NCI-H1417 treated with DMSO at 0.1 percent for 48 hours (cell line): Measurements from ENCODE around the gene DGCR2.
"Not testable (repeated sequence)": the region's sequence is repeated elsewhere in the genome, so short reads cannot be mapped to it uniquely, and the experiment has no call there.

Experiments used
- DNase-seq: peaks from one replicate; lab custom pipeline; 2025; lab: John Stamatoyannopoulos, UW

Gene DGCR2

DNA sequence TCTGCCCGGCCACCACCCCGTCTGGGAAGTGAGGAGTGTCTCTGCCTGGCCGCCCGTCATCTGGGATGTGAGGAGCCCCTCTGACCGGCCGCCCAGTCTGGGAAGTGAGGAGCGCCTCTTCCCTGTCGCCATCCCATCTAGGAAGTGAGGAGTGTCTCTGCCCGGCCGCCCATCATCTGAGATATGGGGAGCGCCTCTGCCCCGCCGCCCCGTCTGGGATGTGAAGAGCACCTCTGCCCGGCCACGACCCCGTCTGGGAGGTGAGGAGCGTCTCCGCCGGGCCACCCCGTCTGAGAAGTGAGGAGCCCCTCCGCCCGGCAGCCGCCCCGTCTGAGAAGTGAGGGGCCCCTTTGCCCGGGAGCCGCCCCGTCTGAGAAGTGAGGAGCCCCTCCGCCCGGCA is 38.1 kb downstream of the DGCR2 start:
- DNase-seq: not testable (repeated sequence)

DNA sequence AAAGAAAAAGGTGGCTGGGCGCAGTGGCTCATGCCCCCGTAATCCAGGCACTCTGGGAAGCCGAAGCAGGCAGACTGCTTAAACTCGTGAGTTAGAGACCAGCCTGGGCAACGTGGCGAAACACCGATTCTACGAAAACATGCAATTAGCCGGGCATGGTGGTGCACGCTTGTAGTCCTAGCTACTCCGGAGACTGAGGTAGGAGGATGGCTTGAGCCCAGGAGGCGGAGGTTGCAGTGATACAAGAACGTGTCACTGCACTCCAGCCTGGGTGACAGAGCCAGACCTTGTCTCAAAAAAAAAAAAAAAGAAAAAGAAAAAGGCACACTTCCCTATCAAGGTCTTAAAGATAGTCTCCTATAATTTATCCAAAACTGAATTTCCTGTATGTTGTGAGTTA is 39.4 kb downstream of the DGCR2 start:
- no peak for DNase-seq

DNA sequence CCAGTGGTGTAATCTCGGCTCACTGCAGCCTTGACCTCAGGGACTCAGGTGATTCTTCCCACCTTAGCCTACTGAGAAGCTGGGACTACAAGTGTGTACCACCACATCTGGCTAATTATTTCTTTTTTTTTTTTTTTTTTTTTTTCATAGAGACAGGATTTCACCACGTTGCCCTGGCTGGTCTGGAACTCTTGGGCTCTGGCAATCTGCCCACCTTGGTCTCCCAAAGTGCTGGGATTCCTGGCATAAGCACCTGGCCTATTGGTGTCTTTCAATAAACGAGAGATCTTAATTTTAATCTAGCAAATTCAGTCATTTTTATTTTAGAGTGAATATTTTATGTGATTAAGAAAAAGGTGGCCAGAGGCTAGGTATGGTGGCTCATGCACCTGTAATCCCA is 40.1 kb downstream of the DGCR2 start:
- DNase-seq: no peak

DNA sequence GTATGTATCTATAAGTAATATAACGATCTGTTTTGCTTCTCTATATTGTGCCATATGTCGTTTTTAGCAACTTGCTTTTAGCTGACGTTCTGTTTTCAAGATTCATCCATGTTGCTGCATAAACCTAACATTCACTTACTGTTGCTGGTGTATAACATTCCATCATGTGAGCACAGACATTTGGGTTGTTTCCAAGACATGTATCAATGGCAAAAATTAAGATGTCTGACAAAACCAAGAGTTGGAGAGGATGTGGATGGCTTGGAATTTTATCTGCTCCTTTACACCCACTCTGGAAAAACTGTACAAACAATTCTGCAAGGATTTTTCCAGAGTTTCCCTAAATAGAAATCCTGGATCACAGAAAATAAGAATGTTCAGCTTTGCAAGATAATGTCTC is 40.9 kb downstream of the DGCR2 start:
- no peak for DNase-seq

DNA sequence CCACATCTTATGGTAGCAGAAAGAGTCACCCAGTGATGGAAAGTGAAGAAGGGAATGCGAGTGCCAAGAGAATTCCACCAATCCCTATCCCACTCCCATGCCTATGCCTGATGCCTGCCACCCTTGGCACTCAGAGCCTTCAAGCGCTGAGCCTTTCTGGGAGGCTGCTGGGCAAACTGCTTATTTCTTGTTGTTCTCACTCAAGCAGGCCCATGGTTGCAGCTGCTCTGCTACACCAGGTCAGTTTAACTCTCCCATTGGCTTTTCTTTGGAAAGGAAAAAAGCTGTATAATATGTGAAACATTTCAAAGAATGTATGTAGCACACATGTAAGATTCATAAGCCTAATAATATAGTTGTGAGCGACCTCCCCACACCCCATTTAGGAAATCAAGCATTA is 41.4 kb downstream of the DGCR2 start:
- DNase-seq: no peak

DNA sequence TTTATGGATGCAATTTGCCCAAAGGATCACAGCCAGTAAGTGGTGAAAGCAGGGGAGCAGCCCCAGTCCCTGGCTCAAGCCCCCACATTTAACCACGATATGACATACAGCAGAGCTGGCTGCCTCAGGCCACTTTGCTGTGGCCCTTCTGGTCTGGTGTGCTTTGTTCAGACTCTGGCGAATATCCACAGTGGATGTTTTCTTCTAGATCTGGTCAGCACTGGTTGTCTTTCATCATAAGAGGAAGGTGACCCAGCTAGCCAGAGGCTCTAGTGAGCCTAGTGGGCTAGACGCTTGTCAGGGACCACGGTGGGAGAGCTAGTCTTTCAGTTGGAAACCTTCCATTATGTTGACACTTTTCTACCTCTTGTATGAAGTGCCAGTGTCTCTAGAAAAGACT is 42.5 kb downstream of the DGCR2 start:
- DNase-seq: no peak

DNA sequence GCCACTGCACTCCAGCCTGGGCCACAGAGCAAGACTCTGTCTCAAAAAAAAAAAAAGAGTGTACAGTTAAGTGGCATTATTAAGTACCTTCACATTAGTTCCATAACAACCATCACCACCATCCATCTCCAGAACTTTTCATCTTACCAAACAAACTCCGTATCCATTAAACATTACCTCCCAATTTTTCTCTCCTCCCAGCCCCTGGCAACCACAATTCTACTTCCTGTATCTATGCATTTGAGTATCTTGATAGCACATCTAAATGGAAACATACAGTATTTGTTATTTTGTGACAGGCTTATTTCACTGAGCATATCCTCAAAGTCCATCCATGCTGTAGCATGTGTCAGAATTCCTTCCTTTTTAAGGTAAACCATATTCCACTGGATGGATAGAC is 46.8 kb downstream of the DGCR2 start:
- no peak for DNase-seq

DNA sequence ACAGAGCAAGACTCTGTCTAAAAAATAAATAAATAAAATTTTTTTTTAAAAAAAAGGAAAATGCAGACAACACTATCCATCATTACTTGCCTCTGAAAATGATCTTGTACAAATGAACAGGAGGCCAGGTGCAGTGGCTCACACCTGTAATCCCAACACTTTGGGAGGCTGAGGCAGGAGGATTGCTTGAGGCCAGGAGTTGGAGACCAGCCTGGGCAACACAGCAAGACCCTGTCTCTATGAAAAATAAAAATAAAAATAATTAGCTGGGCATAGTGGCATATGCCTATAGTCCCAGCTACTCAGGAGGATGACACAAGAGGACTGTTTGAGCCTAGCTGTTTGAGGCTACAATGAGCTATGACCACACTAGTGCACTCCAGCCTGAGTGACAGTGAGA is 49.4 kb downstream of the DGCR2 start:
- not testable (repeated sequence) for DNase-seq

DNA sequence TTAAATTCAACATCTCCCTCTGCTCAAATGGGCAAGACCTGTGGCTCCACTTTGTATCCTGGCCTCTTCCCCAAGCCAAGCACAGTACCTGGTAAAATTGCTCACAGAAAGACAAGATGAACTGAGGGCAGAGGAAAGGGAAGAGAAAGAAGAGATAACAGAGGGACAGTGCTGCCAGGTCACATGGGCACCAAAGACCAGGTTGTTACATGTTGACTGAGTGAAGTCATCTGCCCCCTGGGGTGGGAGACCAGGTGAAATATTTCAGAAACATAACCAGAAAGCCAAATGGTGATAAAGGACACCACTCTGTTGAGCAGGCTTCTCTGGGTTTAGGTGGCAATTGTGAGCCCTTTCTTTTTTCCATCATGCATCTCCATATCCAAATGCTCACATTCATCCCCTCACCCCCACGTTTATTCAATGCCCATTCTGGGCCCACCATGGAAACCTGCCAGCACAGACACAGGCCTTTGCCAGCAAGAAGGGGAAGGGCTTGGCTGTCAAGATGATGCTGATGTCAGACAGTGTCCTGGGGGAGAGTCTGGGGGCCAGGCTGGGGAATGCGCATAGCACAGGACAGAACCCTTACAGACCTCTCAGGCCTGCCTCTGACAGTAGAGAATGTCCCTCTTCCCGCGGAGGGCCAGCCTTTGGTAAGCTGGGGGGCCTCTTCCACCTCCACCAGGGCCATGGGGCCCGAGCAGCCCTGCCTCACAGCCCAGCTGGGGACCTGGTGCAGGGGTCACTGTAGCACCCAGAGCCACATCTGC is 51.6 kb downstream of the DGCR2 start:
- no peak for DNase-seq

DNA sequence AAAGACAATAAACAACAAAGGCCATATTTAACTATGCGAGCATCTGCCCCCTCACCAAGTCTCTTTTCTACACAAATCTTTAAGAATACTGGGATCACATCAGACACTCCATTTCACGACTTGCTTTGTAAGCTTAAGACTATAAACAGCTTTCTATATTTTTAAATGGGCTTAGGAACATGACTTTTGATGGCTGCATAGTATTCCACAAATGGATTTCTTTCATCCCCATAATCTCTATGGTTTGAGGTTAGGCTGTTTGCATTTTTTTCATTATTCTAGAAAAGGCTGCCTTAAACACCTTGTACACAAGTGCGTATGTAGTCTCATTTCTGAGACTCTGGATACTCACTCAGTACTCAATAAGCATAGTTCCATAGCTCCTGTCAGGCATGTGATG is 52.8 kb downstream of the DGCR2 start:
- no peak for DNase-seq

DNA sequence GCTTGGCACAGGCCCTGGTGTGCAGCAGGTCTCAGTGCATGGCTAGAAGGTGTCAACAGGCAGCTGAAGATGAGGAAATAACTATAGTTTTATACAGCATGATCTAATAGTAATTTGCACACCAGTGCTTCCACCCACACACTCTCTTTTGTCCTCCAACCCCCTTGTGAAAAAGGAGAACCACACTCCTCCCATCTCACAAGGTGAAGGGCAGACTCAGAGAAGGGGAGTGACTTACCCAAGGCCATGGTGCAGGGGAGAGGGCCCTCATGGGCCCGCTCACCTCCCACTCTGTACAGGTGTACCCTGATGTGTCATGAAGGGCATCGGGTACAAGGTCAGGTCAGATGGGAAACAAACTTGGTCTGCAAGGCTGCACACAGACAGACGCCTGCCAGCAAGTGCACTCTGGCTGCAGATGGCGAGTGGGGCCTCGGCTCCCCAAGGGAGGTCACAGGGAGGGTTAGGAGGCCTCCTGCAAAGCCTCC is 53.4 kb downstream of the DGCR2 start:
- no peak for DNase-seq

DNA sequence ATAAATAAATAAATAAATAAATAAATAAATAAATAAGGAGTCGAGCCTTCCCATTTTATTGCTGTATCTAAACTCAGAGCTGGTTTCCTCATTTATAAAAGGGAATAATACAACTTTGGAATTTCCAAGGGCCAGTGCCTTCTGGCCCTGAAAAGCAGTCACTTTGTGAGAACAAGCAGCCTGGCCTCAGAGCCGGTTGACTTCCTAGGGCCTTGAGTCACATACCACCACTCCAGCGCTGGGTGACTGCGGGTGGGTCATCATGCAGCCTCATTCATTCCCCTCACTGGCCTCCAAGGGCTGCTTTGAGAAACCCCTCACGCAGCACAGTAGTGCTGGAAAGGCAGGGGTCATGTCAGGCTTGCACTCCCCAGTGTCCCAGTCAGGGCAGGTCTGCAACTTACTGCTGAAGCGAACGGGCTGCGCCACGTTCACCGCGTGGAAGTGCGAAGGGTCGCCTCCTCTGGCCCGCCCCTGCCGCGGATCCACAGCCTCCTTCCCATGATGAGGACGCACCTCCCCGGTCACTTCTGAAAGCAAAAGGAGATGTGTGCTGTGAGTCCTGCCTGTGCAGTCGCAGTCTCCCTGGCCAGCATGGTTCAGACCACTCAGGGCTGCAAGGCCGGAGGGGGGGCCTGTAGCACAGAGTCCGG is 54.4 kb downstream of the DGCR2 start:
- no peak for DNase-seq

DNA sequence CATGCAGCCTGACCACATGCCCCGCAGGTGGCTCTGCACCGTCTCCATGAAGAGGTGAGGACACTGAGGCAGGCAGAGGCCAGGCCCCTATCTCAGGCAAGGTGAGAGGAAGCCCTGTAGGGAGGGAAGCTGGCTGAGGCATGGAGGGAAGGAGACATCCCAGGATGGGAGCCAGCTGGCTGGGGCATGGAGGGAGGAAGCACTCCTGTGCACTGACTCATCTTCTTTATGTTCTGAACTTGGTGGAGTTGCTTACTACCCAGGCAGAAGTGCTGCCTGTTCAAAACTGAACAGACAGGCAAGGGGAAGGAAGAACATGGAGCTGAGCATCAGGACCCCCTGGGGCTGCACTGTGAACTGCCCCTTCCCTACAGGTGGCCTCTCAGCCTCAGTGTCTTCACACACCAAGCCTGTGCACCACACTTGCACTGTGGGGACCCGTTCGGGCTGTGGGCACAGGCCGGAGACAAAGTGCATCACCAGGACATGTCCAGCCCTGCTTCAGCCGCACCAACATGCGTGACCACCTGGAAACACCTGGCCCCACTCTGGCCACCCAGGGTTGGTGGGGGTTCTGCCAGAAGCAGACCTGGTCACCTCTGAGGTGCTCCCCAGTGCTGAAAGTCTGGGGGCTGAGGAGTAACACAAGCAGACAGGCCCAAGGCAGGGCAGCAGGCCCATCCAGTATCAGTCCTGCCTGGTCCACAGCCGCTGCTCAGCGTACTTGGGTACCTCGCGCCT is 55.5 kb downstream of the DGCR2 start:
- no peak for DNase-seq

DNA sequence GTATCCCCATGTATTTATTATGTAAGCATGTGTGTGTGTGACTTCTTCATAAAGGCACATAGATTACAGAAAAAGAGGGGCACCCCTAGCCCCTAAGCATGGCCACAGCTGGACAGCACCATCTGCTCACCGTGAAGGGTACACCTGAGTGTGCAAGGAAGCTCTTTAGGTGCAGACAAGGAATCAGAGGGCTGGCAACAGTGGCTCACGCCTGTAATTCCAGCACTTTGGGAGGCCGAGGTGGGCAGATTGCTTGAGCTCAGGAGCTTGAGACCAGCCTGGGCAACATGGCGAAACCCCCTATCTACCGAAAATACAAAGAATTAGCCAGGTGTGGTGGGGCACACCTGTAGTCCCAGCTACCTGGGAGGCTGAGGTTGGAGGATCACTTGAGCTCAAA is 56.3 kb downstream of the DGCR2 start:
- no peak for DNase-seq

DNA sequence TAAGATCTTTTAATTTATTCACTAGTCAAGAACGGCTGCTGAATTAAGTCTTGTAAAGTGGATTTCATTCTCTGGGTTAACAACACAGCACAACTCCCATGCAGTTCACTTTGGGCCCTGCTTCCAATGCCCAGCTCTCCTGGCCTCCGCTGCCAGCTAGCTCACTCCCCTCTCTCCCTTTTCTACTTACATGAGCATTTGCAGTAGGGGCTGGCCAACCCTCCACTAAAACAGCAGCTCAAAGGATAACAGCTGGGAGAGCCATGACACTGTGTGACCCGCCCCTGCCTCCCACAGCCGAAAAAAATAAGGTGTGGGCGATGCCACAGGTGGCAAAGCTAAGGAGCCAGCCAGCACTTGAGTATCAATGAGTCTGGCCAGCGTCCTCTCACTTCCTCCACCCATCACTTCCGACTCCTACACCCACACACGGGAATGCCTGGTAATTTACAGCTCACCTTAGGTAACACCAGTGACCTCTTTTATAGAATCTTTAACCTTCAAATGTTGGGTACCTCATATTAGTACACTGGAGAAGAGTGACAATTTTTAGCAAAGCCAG is 56.8 kb downstream of the DGCR2 start:
- no peak for DNase-seq

DNA sequence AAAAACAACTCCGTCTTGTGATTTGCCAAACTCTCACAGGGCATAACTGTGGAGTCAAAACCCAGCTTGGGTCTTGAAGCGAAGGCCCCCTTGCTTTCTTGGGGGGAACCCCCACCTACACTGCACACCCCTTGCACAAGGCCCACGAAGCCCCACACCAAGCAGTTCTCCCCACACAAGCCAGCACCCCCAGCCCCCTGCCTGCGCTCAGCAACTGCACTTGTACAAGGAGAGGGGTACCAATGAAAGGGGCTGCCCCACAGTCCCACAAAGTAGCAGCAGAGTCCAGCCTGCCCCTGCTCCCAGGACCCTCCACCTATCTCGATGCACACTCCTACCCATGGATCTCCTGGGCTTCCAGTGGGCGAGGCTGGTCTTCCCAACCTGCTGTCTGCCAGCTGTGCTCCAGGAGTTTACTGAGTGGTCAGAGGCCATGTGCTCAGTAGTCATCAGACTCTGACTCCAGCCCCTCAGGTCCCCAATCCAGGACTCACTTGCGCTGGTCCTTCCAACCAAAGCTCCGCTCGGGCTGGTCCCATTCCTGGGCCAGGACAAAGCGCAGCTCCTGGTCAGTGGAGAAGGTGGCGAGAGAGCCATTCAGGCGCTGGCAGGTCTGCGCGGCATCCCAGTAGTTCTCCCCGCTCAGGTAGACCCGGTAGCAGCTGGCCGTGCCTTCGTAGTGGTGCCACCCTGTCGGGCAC is 57.7 kb downstream of the DGCR2 start:
- DNase-seq: no peak

DNA sequence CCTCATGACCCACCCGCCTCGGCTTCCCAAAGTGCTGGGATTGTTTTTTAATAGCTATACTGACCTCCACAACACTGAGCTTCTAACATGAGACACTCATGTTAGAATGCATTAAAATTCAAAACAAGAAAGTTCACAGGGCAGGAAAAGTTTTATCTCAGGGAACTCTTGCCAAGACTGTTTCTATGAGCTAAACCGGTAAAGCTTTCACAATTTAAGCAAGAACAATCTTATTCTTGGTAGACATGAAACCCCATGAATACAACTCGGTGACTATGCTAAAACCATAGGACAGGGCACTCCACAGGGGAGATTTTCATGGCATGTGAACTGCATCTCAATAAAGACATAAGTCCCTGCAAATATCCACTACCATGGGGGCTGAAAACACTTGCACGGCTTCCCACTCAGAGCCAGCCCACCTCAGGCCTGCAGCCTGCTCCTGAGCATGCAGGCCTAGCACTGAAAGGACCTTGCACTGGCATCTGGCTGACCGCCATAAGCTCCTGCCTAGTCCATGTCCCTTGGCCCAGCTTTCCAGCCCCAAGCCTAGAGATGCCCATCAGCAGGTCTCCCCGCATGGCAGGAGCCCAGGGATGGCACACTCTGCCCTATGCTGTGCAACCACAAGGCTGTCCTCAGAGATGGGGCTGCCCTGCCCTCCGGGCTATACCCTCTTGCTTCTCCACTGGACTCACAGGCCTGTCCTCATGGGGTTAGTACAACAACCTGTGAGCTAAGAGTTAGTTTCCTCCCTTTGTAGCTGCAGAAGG is 58.4 kb downstream of the DGCR2 start:
- no peak for DNase-seq

DNA sequence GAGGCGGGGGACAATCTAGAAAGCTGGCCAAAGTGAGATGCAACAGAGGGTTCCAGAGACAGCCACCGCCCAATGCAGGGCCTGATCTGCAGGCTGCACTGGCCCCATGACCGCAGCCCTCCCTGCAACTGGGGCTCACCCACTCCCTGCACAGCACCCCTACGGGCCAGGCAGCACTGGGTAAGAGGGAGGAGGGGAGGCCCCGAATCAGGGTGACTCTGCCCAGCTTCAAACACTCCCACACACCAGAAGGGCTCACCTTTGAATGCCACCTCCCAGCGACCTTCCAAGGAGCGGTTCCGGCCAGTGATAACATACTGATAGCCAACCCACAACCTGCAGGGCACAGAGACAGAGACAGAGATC is 59.3 kb downstream of the DGCR2 start:
- no peak for DNase-seq

DNA sequence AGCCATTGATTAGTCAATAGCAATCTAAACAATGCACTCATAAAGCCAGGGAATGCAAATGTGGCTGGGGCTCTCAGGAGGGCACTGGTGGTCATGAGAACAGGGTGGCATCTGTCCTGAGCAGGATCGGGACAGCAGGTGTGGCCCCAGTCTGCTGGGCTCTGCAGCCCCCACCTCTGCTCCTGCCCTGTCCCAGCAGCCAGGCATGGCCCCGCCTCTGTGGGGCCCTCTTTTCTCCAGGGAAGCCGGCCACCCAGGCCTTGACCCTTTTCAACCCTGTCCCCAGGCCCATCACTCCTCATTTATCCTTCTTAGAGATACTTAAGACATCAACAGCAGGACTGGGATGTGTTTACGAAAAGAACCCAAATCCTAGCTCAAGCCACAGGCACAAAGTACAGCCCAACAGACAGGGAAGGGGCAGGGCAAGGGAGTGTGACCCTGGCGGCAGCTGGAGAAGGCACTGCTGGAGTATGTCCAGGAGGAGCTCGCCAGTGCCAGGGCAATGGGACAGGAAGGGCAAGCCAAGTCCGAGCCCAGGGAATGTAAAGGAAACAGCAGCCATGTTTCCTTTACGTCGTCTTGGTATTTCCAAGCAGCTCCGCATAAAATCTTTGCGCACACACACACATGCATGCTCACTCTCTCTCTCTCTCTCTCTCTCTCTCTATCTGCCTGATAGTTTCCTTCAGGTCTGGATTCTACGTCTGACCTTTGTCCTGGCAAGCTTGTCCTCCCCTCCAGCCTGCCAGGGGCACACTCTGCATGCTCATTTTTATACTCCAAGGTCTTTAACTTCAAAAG is 59.9 kb downstream of the DGCR2 start:
- DNase-seq: no peak

DNA sequence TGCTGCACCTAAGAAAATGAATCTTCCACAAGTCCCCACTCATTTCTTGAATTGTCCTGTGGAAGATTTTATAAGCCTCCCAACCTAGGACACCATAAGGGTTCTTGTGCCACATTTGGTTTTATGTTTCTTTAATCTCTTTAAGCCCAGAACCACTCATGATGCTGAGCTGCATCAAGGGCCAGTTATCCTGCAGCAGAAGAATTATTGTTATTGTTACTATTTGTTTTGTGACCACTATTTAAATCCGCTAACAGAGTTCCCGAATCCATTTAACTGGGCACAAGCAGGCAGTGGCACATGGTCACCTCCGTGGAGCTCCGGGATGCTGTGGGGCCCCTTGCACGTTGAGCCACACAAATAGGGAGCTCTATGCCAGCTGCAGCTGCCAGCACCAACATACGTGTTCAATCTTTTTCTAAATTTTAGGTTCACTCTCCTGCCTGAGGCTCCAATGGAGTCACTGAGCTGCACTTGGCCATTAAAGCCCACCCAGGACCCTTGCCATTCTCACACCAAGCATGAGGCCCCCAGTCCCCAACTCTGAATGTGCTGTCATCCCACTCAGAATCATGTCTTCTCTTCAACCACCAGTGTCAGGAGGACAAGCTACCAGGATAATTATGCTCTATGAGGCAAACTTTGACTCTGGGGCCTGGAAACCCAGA is 60.6 kb downstream of the DGCR2 start:
- no peak for DNase-seq
